Measurements from ENCODE around the gene SVIL. TPM values are rescaled to one million over a fixed set of nuclear protein-coding genes. Genes with fewer than 3 reads are reported as not detected.

Gene SVIL
- total RNA-seq, 1 experiment from 2014 or later, result 166 TPM

GRCh38 chr10:29471544-29471859 is 163.3 kb downstream of the SVIL start:
- Histone ChIP-seq H3K27ac (peak overlapping the region; percentile 48), H4K20me1 (ENCODE audit: insufficient read depth) (no peaks in the 10 kb centered on the region), H3K36me3 (ENCODE audit: low read depth) (no peaks in the 10 kb centered on the region), H3K4me3 (no peak overlapping the region), H2AFZ (no peak overlapping the region), H3K4me1 (replicated peaks; ENCODE audit: insufficient read depth) (peaks cover 12% of the 10 kb centered on the region), H3K9me2 (ENCODE audit: insufficient read depth) (no peaks in the 10 kb centered on the region), H3K27me3 (ENCODE audit: insufficient read depth, low read depth) (no peaks in the 10 kb centered on the region), H3K79me2 (ENCODE audit: low read depth) (no peaks in the 10 kb centered on the region), H3K4me2 (no peak overlapping the region), H3F3A (ENCODE audit: insufficient read depth, low read depth) (peaks cover 6% of the 10 kb centered on the region; the same call in 1 of the 2 replicates), H3K9me3 (ENCODE audit: insufficient read depth, low read depth) (no peaks in the 10 kb centered on the region)
- POLR2A ChIA-PET (ENCODE audit: unreplicated experiment), result no interaction called here
- BruUV-seq (replicated peaks), result no TSS peak
- peak in 1 of 2 experiments; percentile 74 for DNase-seq
- CTCF ChIA-PET, result no interaction called here
- TF ChIP-seq EZH2 (IDR thresholded peaks at IDR 0.05; ENCODE audit: low read depth), result no peak
- no peak for TF ChIP-seq CTCF (conservative IDR thresholded peaks at IDR 0.05)
- intact Hi-C loops (cut with micrococcal nuclease; ENCODE audit: unreplicated experiment), result no loop called here

GRCh38 chr10:29470843-29471543 is 163.8 kb downstream of the SVIL start:
- no TSS peak for BruUV-seq (replicated peaks)

DNA sequence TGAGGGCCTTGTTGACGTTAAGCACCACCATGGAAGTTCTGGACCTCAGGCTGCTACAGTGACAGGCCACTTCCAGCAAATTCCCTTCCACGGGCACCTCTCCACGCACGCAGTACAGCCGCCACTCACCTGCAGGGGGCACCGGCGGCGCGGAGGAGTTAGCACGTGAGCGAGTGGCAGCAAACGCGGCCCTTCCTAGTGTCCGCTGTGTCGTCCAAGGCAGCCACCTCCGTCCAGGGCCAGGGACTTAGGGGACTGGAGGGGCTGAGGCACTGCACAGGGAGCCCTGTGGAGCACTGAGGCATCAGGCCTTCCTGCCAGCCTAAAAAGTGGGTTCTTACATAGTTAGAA is 164.4 kb downstream of the SVIL start:
- Histone ChIP-seq H3F3A (ENCODE audit: insufficient read depth, low read depth) (peaks cover 6% of the 10 kb centered on the region; the same call in 1 of the 2 replicates), H3K27me3 (ENCODE audit: insufficient read depth, low read depth) (no peaks in the 10 kb centered on the region), H3K36me3 (ENCODE audit: low read depth) (no peaks in the 10 kb centered on the region), H3K4me1 (replicated peaks; ENCODE audit: insufficient read depth) (peaks cover 12% of the 10 kb centered on the region), H4K20me1 (ENCODE audit: insufficient read depth) (no peaks in the 10 kb centered on the region), H3K4me2 (no peak overlapping the region), H3K27ac (no peak overlapping the region), H3K9me2 (ENCODE audit: insufficient read depth) (no peaks in the 10 kb centered on the region), H3K79me2 (ENCODE audit: low read depth) (no peaks in the 10 kb centered on the region), H2AFZ (no peak overlapping the region), H3K4me3 (no peak overlapping the region), H3K9me3 (ENCODE audit: insufficient read depth, low read depth) (no peaks in the 10 kb centered on the region)
- no TSS peak for BruUV-seq (replicated peaks)
- CTCF ChIA-PET, result no interaction called here
- no peak for DNase-seq
- POLR2A ChIA-PET (ENCODE audit: unreplicated experiment), result no interaction called here
- intact Hi-C loops (cut with micrococcal nuclease; ENCODE audit: unreplicated experiment), result no loop called here
- TF ChIP-seq CTCF (conservative IDR thresholded peaks at IDR 0.05), result no peak; the same call in 1 of the 2 replicates

More at GRCh38 chr10:29470843-29471543, 163.8 kb downstream of the SVIL start:
- Histone ChIP-seq H3K4me2 (no peak overlapping the region), H3K9me3 (ENCODE audit: insufficient read depth, low read depth) (no peaks in the 10 kb centered on the region), H3F3A (ENCODE audit: insufficient read depth, low read depth) (peaks cover 6% of the 10 kb centered on the region; the same call in 1 of the 2 replicates), H4K20me1 (ENCODE audit: insufficient read depth) (no peaks in the 10 kb centered on the region), H3K9me2 (ENCODE audit: insufficient read depth) (no peaks in the 10 kb centered on the region), H3K27ac (no peak overlapping the region), H2AFZ (no peak overlapping the region), H3K27me3 (ENCODE audit: insufficient read depth, low read depth) (no peaks in the 10 kb centered on the region), H3K4me3 (no peak overlapping the region), H3K79me2 (ENCODE audit: low read depth) (no peaks in the 10 kb centered on the region), H3K36me3 (ENCODE audit: low read depth) (no peaks in the 10 kb centered on the region), H3K4me1 (replicated peaks; ENCODE audit: insufficient read depth) (peaks cover 12% of the 10 kb centered on the region)
- CTCF ChIA-PET, result no interaction called here
- TF ChIP-seq CTCF (conservative IDR thresholded peaks at IDR 0.05) (no peak), EZH2 (IDR thresholded peaks at IDR 0.05; ENCODE audit: low read depth) (no peak)
- intact Hi-C loops (cut with micrococcal nuclease; ENCODE audit: unreplicated experiment), result no loop called here
- DNase-seq, result no peak
- POLR2A ChIA-PET (ENCODE audit: unreplicated experiment), result no interaction called here
